SIG-M5 (cell line): Measurements from ENCODE around the gene HOXA5.

Experiments used
- DNase-seq: peaks from one replicate; lab custom pipeline; 2025; lab: John Stamatoyannopoulos, UW

The HOXA5 gene

GRCh38 chr7:27182285-27182841 is 38.9 kb upstream of the HOXA5 start:
- DNase-seq: no peak

- DNase-seq: no peak
Observed at GRCh38 chr7:27181795-27182275, 38.4 kb upstream of the HOXA5 start.

- DNase-seq: no peak
Observed at GRCh38 chr7:27180431-27181420, 37.2 kb upstream of the HOXA5 start.

- no peak for DNase-seq
Observed at GRCh38 chr7:27179503-27180430, 36.3 kb upstream of the HOXA5 start.

GRCh38 chr7:27179030-27179429 is 35.5 kb upstream of the HOXA5 start:
- no peak for DNase-seq

- DNase-seq: no peak
Observed at GRCh38 chr7:27178366-27178765, 34.9 kb upstream of the HOXA5 start.

GRCh38 chr7:27177795-27178320 is 34.4 kb upstream of the HOXA5 start:
- no peak for DNase-seq

GRCh38 chr7:27176962-27177794 is 33.7 kb upstream of the HOXA5 start:
- DNase-seq: no peak

GRCh38 chr7:27176524-27176845 is 33.0 kb upstream of the HOXA5 start:
- DNase-seq: no peak

GRCh38 chr7:27175626-27176523 is 32.4 kb upstream of the HOXA5 start:
- DNase-seq: no peak

- DNase-seq: no peak
Observed at GRCh38 chr7:27174874-27175625, 31.6 kb upstream of the HOXA5 start.

GRCh38 chr7:27173956-27174873 is 30.7 kb upstream of the HOXA5 start, which contains the start of gene HOXA10:
Gene HOXA10, minus strand, starts transcription at chr7:27174320. Its CDS starts 14 bp downstream, at chr7:27174306.
- no peak for DNase-seq

GRCh38 chr7:27173511-27173955 is 30.1 kb upstream of the HOXA5 start:
- DNase-seq: no peak

GRCh38 chr7:27172823-27173510 is 29.5 kb upstream of the HOXA5 start:
- no peak for DNase-seq

GRCh38 chr7:27172315-27172774 is 28.9 kb upstream of the HOXA5 start:
- DNase-seq: no peak

GRCh38 chr7:27171637-27172314 is 28.3 kb upstream of the HOXA5 start:
- no peak for DNase-seq

GRCh38 chr7:27171325-27171636 is 27.8 kb upstream of the HOXA5 start:
- DNase-seq: no peak
